H1 (cell line): ENCODE data around the gene FAM83F. TPM values are rescaled to one million over a fixed set of nuclear protein-coding genes. Genes with fewer than 3 reads are reported as not detected.

Source experiments
- CTCF ChIA-PET: fragments of 300-600 bp; sonication (Branson Sonifier 250); formaldehyde crosslinking; loops from one replicate; lab custom pipeline; 2021; ENCODE audit not compliant: partially characterized antibody; lab: Charles Lee
- POLR2A ChIA-PET: fragments of 300-600 bp; sonication (Branson Sonifier 250); formaldehyde crosslinking; loops from one replicate; lab custom pipeline; 2021; ENCODE audit warnings: inconsistent platforms; ENCODE audit not compliant: partially characterized antibody; lab: Charles Lee
- DNase-seq, 2 experiments: peaks; one replicate each; pipeline versions ENCODE4 v3.0.0 to v3.0.0-alpha.2; 2010 to 2022; ENCODE audit warnings: low spot score in 2 of 2, low read depth in 1 of 2, mixed read lengths in 1 of 2
- FAIRE-seq: peaks from 2 replicates; lab custom pipeline; 2011; peaks lifted over from hg19 to GRCh38; lab: Jason Lieb, UNC
- H2AFZ ChIP-seq: 2 replicates; pipeline ENCODE4 v1.8.1; 2012; ENCODE audit warnings: low read length, inconsistent platforms
- H2AK5ac ChIP-seq: 2 replicates; pipeline ENCODE4 v1.6.1; 2013; ENCODE audit warnings: low read depth, low read length
- H2BK120ac ChIP-seq: replicated peaks from 2 replicates; pipeline ENCODE3; 2013; ENCODE audit warnings: low read depth, low read length, inconsistent platforms
- H2BK12ac ChIP-seq: 2 replicates; pipeline ENCODE4 v1.6.1; 2013; ENCODE audit warnings: low read depth, low read length
- H2BK15ac ChIP-seq: 2 replicates; pipeline ENCODE4 v1.6.1; 2013; ENCODE audit warnings: low read length
- H2BK20ac ChIP-seq: 2 replicates; pipeline ENCODE4 v1.6.1; 2013; ENCODE audit warnings: low read length
- H2BK5ac ChIP-seq: 2 replicates; pipeline ENCODE4 v1.6.1; 2013; ENCODE audit warnings: low read depth, low read length
- H3K14ac ChIP-seq: 2 replicates; pipeline ENCODE4 v1.6.1; 2013; ENCODE audit warnings: inconsistent platforms; ENCODE audit not compliant: insufficient read length
- H3K18ac ChIP-seq: 2 replicates; pipeline ENCODE4 v1.6.1; 2013; ENCODE audit warnings: low read length; ENCODE audit errors: extremely low read depth
- H3K23ac ChIP-seq: 2 replicates; pipeline ENCODE4 v1.6.1; 2013; ENCODE audit warnings: inconsistent platforms; ENCODE audit not compliant: insufficient read length
- H3K23me2 ChIP-seq: 2 replicates; pipeline ENCODE4 v1.6.1; 2013; ENCODE audit warnings: low read depth, low read length
- H3K27ac ChIP-seq: 2 replicates; pipeline ENCODE4 v1.6.1; 2011; ENCODE audit warnings: low read depth, low read length, inconsistent platforms
- H3K27me3 ChIP-seq, 4 experiments: replicated peaks in 1 of 4; 1 replicate in 1 of 4; 2 replicates in 3 of 4; pipeline versions ENCODE4 v1.6.1 to v1.8.1; 2011 to 2013; ENCODE audit warnings: low read length in 3 of 4, mild to moderate bottlenecking in 3 of 4, inconsistent platforms in 2 of 4, mixed read lengths in 2 of 4, moderate library complexity in 1 of 4; ENCODE audit not compliant: control insufficient read depth in 3 of 4, insufficient read depth in 3 of 4; ENCODE audit errors: extremely low read depth in 1 of 4
- H3K36me3 ChIP-seq, 4 experiments: 2 replicates each; pipeline versions ENCODE4 v1.6.1 to v1.8.1; 2011 to 2013; ENCODE audit warnings: mild to moderate bottlenecking in 4 of 4, low read length in 3 of 4, moderate library complexity in 2 of 4, control low read depth in 1 of 4, inconsistent platforms in 1 of 4; ENCODE audit not compliant: insufficient read depth in 4 of 4, control insufficient read depth in 2 of 4
- H3K4ac ChIP-seq: replicated peaks from 2 replicates; pipeline ENCODE3; 2013; ENCODE audit warnings: low read length, low read depth, mixed read lengths, inconsistent platforms; ENCODE audit not compliant: insufficient read length
- H3K4me1 ChIP-seq, 4 experiments: replicated peaks in 1 of 4; 1 replicate in 1 of 4; 2 replicates in 3 of 4; pipeline versions ENCODE4 v1.6.1 to v1.8.1; 2011 to 2013; ENCODE audit warnings: low read length in 3 of 4, inconsistent platforms in 2 of 4, mixed read lengths in 1 of 4; ENCODE audit not compliant: insufficient read depth in 4 of 4, control insufficient read depth in 3 of 4
- H3K4me2 ChIP-seq, 2 experiments: 2 replicates each; pipeline versions ENCODE4 v1.6.1 to v1.8.1; 2011 to 2013; ENCODE audit warnings: low read depth in 2 of 2, low read length in 2 of 2, control low read depth in 1 of 2, inconsistent platforms in 1 of 2, mild to moderate bottlenecking in 1 of 2; ENCODE audit not compliant: insufficient read depth in 1 of 2
- H3K4me3 ChIP-seq, 4 experiments: fragments of 200-600, 300-600 bp in 1 of 4; sonication (generic), shearing (Covaris generic), sonication (Bioruptor Twin) in 1 of 4; 2 replicates each; pipeline versions ENCODE4 v1.5.1 to v1.8.1; 2011 to 2016; ENCODE audit warnings: low read length in 4 of 4, low read depth in 3 of 4, control low read depth in 2 of 4, inconsistent platforms in 2 of 4, mild to moderate bottlenecking in 2 of 4, mixed read lengths in 1 of 4, moderate library complexity in 1 of 4; ENCODE audit not compliant: insufficient read depth in 2 of 4; ENCODE audit errors: extremely low read depth in 1 of 4
- H3K56ac ChIP-seq: replicated peaks from 2 replicates; pipeline ENCODE3; 2013; ENCODE audit warnings: low read depth, mild to moderate bottlenecking, mixed read lengths, low read length, inconsistent platforms; ENCODE audit not compliant: insufficient read length
- H3K79me1 ChIP-seq: 2 replicates; pipeline ENCODE4 v1.6.1; 2013; ENCODE audit warnings: low read depth, low read length, control low read depth
- H3K79me2 ChIP-seq, 2 experiments: 2 replicates each; pipeline versions ENCODE4 v1.6.1 to v1.8.1; 2012 to 2013; ENCODE audit warnings: low read length in 2 of 2, mild to moderate bottlenecking in 2 of 2, inconsistent platforms in 1 of 2; ENCODE audit not compliant: insufficient read depth in 2 of 2, control insufficient read depth in 1 of 2
- H3K9ac ChIP-seq, 4 experiments: replicated peaks in 1 of 4; 1 replicate in 1 of 4; 2 replicates in 3 of 4; pipeline versions ENCODE4 v1.6.1 to v1.8.1; 2011 to 2013; ENCODE audit warnings: low read depth in 3 of 4, low read length in 3 of 4, control low read depth in 2 of 4, mild to moderate bottlenecking in 2 of 4, moderate library complexity in 2 of 4, inconsistent platforms in 1 of 4; ENCODE audit errors: extremely low read depth in 1 of 4
- H3K9me3 ChIP-seq, 2 experiments: 2 replicates each; pipeline versions ENCODE4 v1.6.1 to v1.8.1; 2012 to 2013; ENCODE audit warnings: mild to moderate bottlenecking in 2 of 2, moderate library complexity in 2 of 2, control low read depth in 1 of 2, inconsistent platforms in 1 of 2, low read depth in 1 of 2, low read length in 1 of 2, mixed read lengths in 1 of 2; ENCODE audit not compliant: insufficient read depth in 2 of 2
- H4K20me1 ChIP-seq, 2 experiments: replicated peaks in 1 of 2; 2 replicates each; pipeline versions ENCODE3 to v1.8.1; 2011 to 2013; ENCODE audit warnings: inconsistent platforms in 2 of 2, low read length in 2 of 2, mild to moderate bottlenecking in 1 of 2; ENCODE audit not compliant: insufficient read depth in 2 of 2, control insufficient read depth in 1 of 2
- H4K5ac ChIP-seq: 2 replicates; pipeline ENCODE4 v1.6.1; 2013; ENCODE audit warnings: low read length, low read depth, mixed read lengths, inconsistent platforms; ENCODE audit not compliant: insufficient read length
- H4K8ac ChIP-seq: 2 replicates; pipeline ENCODE4 v1.8.0; 2013; ENCODE audit warnings: mild to moderate bottlenecking, moderate library complexity, low read length, inconsistent platforms; ENCODE audit not compliant: insufficient read depth; ENCODE audit errors: extremely low read depth
- H4K91ac ChIP-seq: replicated peaks from 2 replicates; pipeline ENCODE3; 2013; ENCODE audit warnings: low read length, mixed read lengths, inconsistent platforms; ENCODE audit not compliant: insufficient read length
- EP300 ChIP-seq, 2 experiments: IDR thresholded peaks; 1 replicate in 1 of 2; 2 replicates in 1 of 2; pipeline ENCODE4 v1.6.1; 2011 to 2012; ENCODE audit warnings: low read depth in 2 of 2, low read length in 2 of 2, mild to moderate bottlenecking in 2 of 2, borderline replicate concordance in 1 of 2, inconsistent platforms in 1 of 2, moderate library complexity in 1 of 2
- FOSL1 ChIP-seq: IDR thresholded peaks from 2 replicates; pipeline ENCODE4 v1.6.1; 2011; ENCODE audit warnings: mild to moderate bottlenecking, low read depth, low read length, moderate library complexity; ENCODE audit not compliant: insufficient read depth
- GTF2F1 ChIP-seq: IDR thresholded peaks from 2 replicates; pipeline ENCODE4 v1.6.1; 2012; ENCODE audit warnings: low read depth, low read length, improper control_type of control experiment, borderline replicate concordance
- HDAC6 ChIP-seq: IDR thresholded peaks from one replicate; pipeline ENCODE4 v1.7.1; 2012; ENCODE audit warnings: low read depth, mild to moderate bottlenecking, inconsistent platforms, low read length, moderate library complexity
- RBBP5 ChIP-seq: IDR thresholded peaks from 2 replicates; pipeline ENCODE4 v1.7.1; 2012; ENCODE audit warnings: low read depth, mild to moderate bottlenecking, inconsistent platforms, low read length, moderate library complexity, borderline replicate concordance
- TCF12 ChIP-seq: IDR thresholded peaks from 2 replicates; pipeline ENCODE4 v1.6.1; 2011; ENCODE audit warnings: low read depth, mild to moderate bottlenecking, low read length
- WGBS, 2 experiments: shearing (Covaris generic) in 1 of 2; methylation state at CpG; one replicate each; pipeline versions ENCODE4 v1.1.6 to v1.1.7; 2013 to 2015; ENCODE audit warnings: low lambda C conversion rate in 2 of 2, mixed read lengths in 2 of 2, inconsistent platforms in 1 of 2, low coverage in 1 of 2, missing lambda C conversion rate in 1 of 2; ENCODE audit not compliant: insufficient replicate concordance in 2 of 2, insufficient coverage in 1 of 2, insufficient read length in 1 of 2; ENCODE audit errors: extremely low coverage in 1 of 2, missing lambda C conversion rate in 1 of 2; 5-methylcytosine and 5-hydroxymethylcytosine counted together
- polyA plus RNA-seq, 7 experiments: library from polyadenylated mRNA; depleted of rRNA in 3 of 7; stranded (reverse) in 5 of 7; unstranded in 2 of 7; fragments of >200 nt in 5 of 7; fragments of 200-250 nt in 2 of 7; gene quantifications; 1 replicate in 5 of 7; 2 replicates in 1 of 7; 4 replicates in 1 of 7; pipeline versions ENCODE4 v1.2.1 to v1.2.3, GENCODE V29; 2011 to 2013; ENCODE audit warnings: missing spikeins in 2 of 7, mixed read lengths in 2 of 7
- total RNA-seq: library from RNA; stranded (reverse); fragmentation: NEBNext Ultra II Directional; extraction: Animal tissue kit (Norgen Biotek cat#: 25700); gene quantifications from 2 replicates; pipeline ENCODE4 v1.2.1, GENCODE V29; 2021

Gene FAM83F
- total and polyA plus RNA-seq, 2 of the 8 experiments (the other 6 are each of a cell fraction or from before 2014, with no cell fraction given) = 8.6 to 18.9 TPM

- no peak overlapping the region for H2BK12ac ChIP-seq
- peaks cover 0 to 2% (median under 1%) of the 10 kb centered on the region in 4 experiments; a peak in 3 of 7 replicates for H3K27me3 ChIP-seq
- ChIA-PET CTCF (interaction anchor here (1.4 kb wide), 1 partner anchor 44 kb away, joined by 4 read pairs; no protein-coding TSS in a partner anchor), POLR2A (interaction anchor here (1.1 to 1.3 kb wide), 2 partner anchors 11 to 20 kb away, joined by 3 read pairs; no protein-coding TSS in a partner anchor)
- H3K4me2 ChIP-seq = no peak overlapping the region
- H3K18ac ChIP-seq = no peak overlapping the region
- no peaks in the 10 kb centered on the region for H4K20me1 ChIP-seq
- H3K56ac ChIP-seq = no peak overlapping the region
- no peak overlapping the region for H2BK20ac ChIP-seq
- no peaks in the 10 kb centered on the region for H3K9me3 ChIP-seq
- no peaks in the 10 kb centered on the region for H3K23me2 ChIP-seq
- DNase-seq (no peak), FAIRE-seq (no peak)
- 89% methylated on average over 5 of the region's 5 CpGs; no CpG with 5 or more reads in 1 of the 2 experiments for WGBS, 2 experiments
- no peak overlapping the region for H2AK5ac ChIP-seq
- H2BK5ac ChIP-seq = no peak overlapping the region
- H2AFZ ChIP-seq = no peak overlapping the region
- no peak overlapping the region for H3K14ac ChIP-seq
- no peak overlapping the region for H3K27ac ChIP-seq
- H3K4ac ChIP-seq = no peak overlapping the region
- no peaks in the 10 kb centered on the region for H3K4me1 ChIP-seq
- no peaks in the 10 kb centered on the region for H3K79me1 ChIP-seq
- no peak overlapping the region for H2BK120ac ChIP-seq
- H4K8ac ChIP-seq = no peak overlapping the region
- H3K4me3 ChIP-seq = no peak overlapping the region
- H3K79me2 ChIP-seq = no peaks in the 10 kb centered on the region
- H4K91ac ChIP-seq = no peak overlapping the region
- no peak overlapping the region for H4K5ac ChIP-seq
- TF ChIP-seq FOSL1 (no peak), HDAC6 (no peak), TCF12 (no peak), EP300 (IDR thresholded peaks at IDR 0.05; ENCODE audit: borderline replicate concordance in 1 of 2, low read depth in 2 of 2, low read length in 2 of 2) (no peak), GTF2F1 (no peak), RBBP5 (no peak)
- TF ChIP-seq, all 59 proteins: peak for 0
- Histone ChIP-seq H3K9ac (no peak overlapping the region), H2BK15ac (no peak overlapping the region), H3K23ac (no peak overlapping the region), H3K36me3 (no peaks in the 10 kb centered on the region)
Measured at GRCh38 chr22:39979458-39979857, 15.3 kb upstream of the FAM83F start.
